Measurements from ENCODE around the gene LRRC37A2. TPM values are rescaled to one million over a fixed set of nuclear protein-coding genes. Genes with fewer than 3 reads are reported as not detected.
A peak's percentile ranks its signal among the peaks of the same experiment; 100 is the strongest.
"Not testable (repeated sequence)": the region's sequence is repeated elsewhere in the genome, so short reads cannot be mapped to it uniquely, and the experiment has no call there.

The LRRC37A2 gene
- total RNA-seq, 2 experiments from 2014 or later: 7.8 to 8.1 TPM

GRCh38 chr17:46560048-46560447 lies 47.8 kb downstream of the LRRC37A2 start:
- H3K27ac Mint-ChIP-seq; H3K36me3 Mint-ChIP-seq (ENCODE audit: low read depth); H3K27me3 Mint-ChIP-seq; H3K9me3 Mint-ChIP-seq; H3K4me3 Mint-ChIP-seq; DNase-seq; H3K4me1 Mint-ChIP-seq (ENCODE audit: low read depth); CTCF ChIA-PET; POLR2A ChIA-PET; intact Hi-C loops (cut with micrococcal nuclease): not testable (repeated sequence)
- ATAC-seq: peak; percentile 30

DNA sequence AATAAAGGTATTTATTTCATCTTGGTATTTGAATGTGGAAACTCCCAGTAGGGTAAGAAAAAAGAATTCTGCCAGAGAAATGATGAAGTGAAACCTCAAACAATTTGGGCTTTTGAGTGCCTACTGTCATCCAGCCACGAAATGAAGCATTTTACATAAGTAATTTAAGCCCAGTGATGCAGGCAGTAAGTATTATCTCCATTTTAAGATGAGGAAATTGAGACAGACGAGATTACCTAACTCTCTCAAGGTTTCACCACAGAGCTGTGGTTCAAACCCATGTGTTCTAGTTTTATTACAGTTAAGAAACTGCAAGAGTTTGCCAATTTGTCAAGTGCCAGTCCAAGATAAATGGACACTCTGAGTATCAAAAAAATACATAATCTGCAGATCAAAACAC lies 54.0 kb downstream of the LRRC37A2 start:
- peak; percentile 34 for ATAC-seq
- POLR2A ChIA-PET; H3K9me3 Mint-ChIP-seq; CTCF ChIA-PET; H3K27me3 Mint-ChIP-seq; H3K4me3 Mint-ChIP-seq; H3K4me1 Mint-ChIP-seq (ENCODE audit: low read depth); DNase-seq; H3K27ac Mint-ChIP-seq; H3K36me3 Mint-ChIP-seq (ENCODE audit: low read depth); intact Hi-C loops (cut with micrococcal nuclease): not testable (repeated sequence)

- DNase-seq; H3K4me3 Mint-ChIP-seq; H3K27ac Mint-ChIP-seq; H3K4me1 Mint-ChIP-seq (ENCODE audit: low read depth); H3K9me3 Mint-ChIP-seq; POLR2A ChIA-PET; ATAC-seq; H3K36me3 Mint-ChIP-seq (ENCODE audit: low read depth); H3K27me3 Mint-ChIP-seq; CTCF ChIA-PET; intact Hi-C loops (cut with micrococcal nuclease): not testable (repeated sequence)
Observed at GRCh38 chr17:46566980-46567379, 54.7 kb downstream of the LRRC37A2 start.

- H3K4me3 Mint-ChIP-seq; POLR2A ChIA-PET; intact Hi-C loops (cut with micrococcal nuclease): not testable (repeated sequence)
Observed at GRCh38 chr17:46571796-46572195, 59.5 kb downstream of the LRRC37A2 start.

GRCh38 chr17:46579083-46580075 lies 67.1 kb downstream of the LRRC37A2 start, which contains the start of gene ARL17A:
TSS of gene ARL17A (minus strand) at chr17:46579691. CDS start at chr17:46576322, 3,369 bp downstream.
- DNase-seq: peak; percentile 91
- POLR2A ChIA-PET; H3K4me1 Mint-ChIP-seq (ENCODE audit: low read depth); H3K9me3 Mint-ChIP-seq; intact Hi-C loops (cut with micrococcal nuclease); H3K27ac Mint-ChIP-seq; H3K4me3 Mint-ChIP-seq; H3K36me3 Mint-ChIP-seq (ENCODE audit: low read depth); H3K27me3 Mint-ChIP-seq; CTCF ChIA-PET: not testable (repeated sequence)
- ATAC-seq: peak; percentile 94

More at GRCh38 chr17:46571796-46572195, 59.5 kb downstream of the LRRC37A2 start:
- CTCF ChIA-PET; H3K36me3 Mint-ChIP-seq (ENCODE audit: low read depth); ATAC-seq; H3K27ac Mint-ChIP-seq; H3K27me3 Mint-ChIP-seq; DNase-seq; H3K9me3 Mint-ChIP-seq; H3K4me1 Mint-ChIP-seq (ENCODE audit: low read depth): not testable (repeated sequence)

DNA sequence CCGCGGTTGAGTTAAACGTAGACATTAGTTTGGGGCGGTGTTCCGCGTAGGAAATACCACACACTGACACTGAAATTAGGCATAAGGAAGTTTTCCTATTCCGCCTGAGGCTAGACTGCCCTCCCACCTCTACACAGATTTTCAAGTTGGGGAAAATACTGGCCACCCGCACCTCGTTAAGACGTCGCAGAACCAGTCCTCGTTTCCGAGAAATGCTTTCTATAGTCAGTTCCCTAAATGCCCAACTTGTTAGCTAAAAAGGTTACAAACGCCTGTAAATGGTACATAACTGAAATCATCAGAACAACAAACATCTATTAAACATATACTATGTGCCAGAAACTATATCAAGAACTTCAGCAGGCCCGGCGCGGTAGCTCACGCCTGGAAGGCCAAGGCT lies 67.8 kb downstream of the LRRC37A2 start:
- intact Hi-C loops (cut with micrococcal nuclease); H3K4me3 Mint-ChIP-seq; H3K27me3 Mint-ChIP-seq; DNase-seq; POLR2A ChIA-PET; H3K4me1 Mint-ChIP-seq (ENCODE audit: low read depth); CTCF ChIA-PET; H3K9me3 Mint-ChIP-seq; ATAC-seq; H3K27ac Mint-ChIP-seq; H3K36me3 Mint-ChIP-seq (ENCODE audit: low read depth): not testable (repeated sequence)

DNA sequence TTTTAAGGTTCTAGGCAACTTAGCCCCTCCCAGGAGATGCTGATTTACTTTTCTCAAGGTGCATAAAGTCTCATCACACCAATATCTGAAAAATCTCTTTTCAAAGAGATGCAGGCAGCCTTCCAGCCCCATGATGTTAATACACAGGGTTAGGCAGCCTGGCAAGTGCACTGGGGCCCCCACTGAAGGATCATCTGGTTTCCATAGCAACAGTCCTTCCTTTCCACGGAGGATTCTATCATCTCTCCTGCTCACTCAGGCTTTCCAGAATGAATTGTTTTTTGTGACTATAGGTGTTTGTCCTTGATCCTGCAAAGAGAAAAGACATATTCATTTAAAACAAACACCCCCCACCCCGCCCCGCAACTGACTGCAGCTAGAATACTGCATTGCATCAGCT lies 73.2 kb downstream of the LRRC37A2 start:
- DNase-seq; H3K4me1 Mint-ChIP-seq (ENCODE audit: low read depth); ATAC-seq; H3K27ac Mint-ChIP-seq; intact Hi-C loops (cut with micrococcal nuclease); POLR2A ChIA-PET; H3K27me3 Mint-ChIP-seq; CTCF ChIA-PET; H3K36me3 Mint-ChIP-seq (ENCODE audit: low read depth); H3K4me3 Mint-ChIP-seq; H3K9me3 Mint-ChIP-seq: not testable (repeated sequence)

DNA sequence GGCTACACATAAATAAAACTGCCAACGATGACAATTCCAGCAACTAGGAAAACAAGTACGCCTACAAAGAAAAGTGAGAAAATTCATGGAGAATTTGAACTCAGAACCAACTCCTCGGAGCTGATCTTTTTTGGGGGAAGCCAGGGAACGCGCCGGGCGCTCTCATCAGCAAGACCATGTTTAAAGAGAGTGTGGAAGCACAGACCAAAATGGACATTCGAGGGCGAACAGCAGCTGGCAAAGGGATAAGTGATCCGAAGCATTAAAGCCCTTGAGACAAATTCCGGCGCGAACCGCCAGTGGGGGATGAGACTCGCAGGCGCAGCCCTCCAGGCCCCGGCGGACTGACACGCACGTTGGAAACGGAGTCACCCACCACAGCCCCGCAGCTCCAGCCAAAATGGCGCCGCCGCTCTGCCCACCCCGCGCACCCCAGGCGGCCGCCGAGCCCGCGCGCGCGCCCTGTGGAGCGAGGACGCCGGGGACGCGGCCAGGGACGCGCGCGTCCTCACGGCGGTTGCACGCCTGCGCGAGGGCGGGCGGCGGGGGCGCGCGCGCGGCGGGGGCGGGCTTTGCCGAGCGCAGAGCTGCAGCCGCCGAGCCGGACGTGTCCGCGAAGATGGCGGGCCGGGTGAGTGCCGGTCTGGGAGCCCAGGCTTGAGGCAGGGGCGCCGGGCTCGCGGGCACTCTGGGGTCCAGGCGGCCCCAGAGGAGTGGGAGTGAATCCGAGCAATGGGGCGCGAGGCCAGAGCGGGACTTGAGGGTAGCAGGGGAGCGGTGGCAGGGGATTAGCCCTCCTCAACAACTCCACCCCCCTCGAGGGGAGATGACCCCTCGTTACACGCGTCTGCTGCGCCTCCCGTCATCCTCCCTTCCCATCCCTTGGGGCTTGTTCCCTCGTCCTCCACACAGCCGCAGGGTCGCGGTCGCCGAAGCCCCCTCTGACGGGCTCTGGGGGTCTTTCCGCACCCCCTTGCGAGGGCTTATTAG lies 78.2 kb downstream of the LRRC37A2 start, which contains the start of gene NSF:
Gene NSF, plus strand, starts transcription at position 513 of the 990 bp plus-strand sequence. Its CDS starts 107 bp downstream, at position 620.
- H3K36me3 Mint-ChIP-seq (ENCODE audit: low read depth); H3K4me3 Mint-ChIP-seq; CTCF ChIA-PET; H3K4me1 Mint-ChIP-seq (ENCODE audit: low read depth); H3K27me3 Mint-ChIP-seq; intact Hi-C loops (cut with micrococcal nuclease); H3K27ac Mint-ChIP-seq; POLR2A ChIA-PET; DNase-seq; H3K9me3 Mint-ChIP-seq: not testable (repeated sequence)
- peak; percentile 90 for ATAC-seq

DNA sequence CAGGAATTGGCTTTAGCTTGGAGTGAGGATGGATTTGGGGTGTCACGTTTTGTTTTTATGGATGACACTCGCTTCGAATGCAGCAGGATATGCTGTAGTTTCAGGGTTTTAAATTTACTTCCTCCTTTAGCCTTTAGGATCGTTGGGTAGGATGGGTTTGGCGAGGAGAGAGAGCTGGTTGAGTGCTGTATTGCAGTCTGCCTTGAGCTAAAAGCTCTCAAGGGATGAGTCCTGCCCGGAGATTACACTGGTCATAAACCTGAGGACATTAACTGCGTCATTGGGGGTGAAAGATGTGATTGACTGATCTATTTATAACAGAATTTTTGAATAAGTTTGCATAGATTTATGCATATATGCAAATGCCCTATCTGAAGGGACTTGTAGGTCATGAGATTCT lies 79.1 kb downstream of the LRRC37A2 start:
- H3K27ac Mint-ChIP-seq; H3K4me3 Mint-ChIP-seq; H3K36me3 Mint-ChIP-seq (ENCODE audit: low read depth); POLR2A ChIA-PET; intact Hi-C loops (cut with micrococcal nuclease); DNase-seq; CTCF ChIA-PET; H3K9me3 Mint-ChIP-seq; H3K27me3 Mint-ChIP-seq; H3K4me1 Mint-ChIP-seq (ENCODE audit: low read depth): not testable (repeated sequence)
- peak; percentile 50 for ATAC-seq

DNA sequence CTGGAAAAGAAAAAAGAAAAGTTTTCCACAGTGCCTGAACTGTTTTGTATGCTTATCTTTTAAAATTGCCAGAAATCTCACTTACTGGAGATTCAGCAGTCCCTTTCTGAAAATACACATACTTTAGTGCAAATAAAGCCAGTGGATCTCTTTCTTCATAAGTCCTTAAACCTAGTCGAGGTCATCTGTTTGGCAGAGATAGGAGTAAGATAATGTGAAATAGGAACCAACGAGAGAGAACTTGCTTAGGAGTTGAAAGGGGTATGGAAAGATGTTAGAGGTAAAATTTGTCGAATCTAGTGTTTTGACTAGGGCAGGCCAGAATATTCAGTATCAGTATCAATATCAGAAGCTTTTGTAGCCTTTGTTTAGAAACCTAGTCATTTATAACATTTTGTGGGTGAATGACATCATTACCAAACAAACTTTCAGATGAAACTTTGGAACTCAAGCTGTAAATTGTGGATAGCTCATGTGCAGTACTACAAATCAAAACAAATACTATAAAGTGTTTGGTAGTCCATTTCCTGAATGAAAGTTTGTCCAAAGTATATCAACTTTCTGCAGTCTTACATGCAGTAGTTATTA lies 86.2 kb downstream of the LRRC37A2 start:
- CTCF ChIA-PET: interaction anchor here (0.7 kb wide), 1 partner anchor 569 kb away, joined by 3 read pairs; no protein-coding TSS in a partner anchor
- H3K4me1 Mint-ChIP-seq (ENCODE audit: low read depth); H3K4me3 Mint-ChIP-seq; POLR2A ChIA-PET; H3K9me3 Mint-ChIP-seq; intact Hi-C loops (cut with micrococcal nuclease); DNase-seq; H3K27ac Mint-ChIP-seq; H3K27me3 Mint-ChIP-seq; H3K36me3 Mint-ChIP-seq (ENCODE audit: low read depth): not testable (repeated sequence)
- peak; percentile 71 for ATAC-seq

GRCh38 chr17:46600767-46601166 lies 88.5 kb downstream of the LRRC37A2 start:
- POLR2A ChIA-PET; H3K27me3 Mint-ChIP-seq; H3K4me3 Mint-ChIP-seq; intact Hi-C loops (cut with micrococcal nuclease); CTCF ChIA-PET; H3K4me1 Mint-ChIP-seq (ENCODE audit: low read depth); DNase-seq; H3K27ac Mint-ChIP-seq; H3K9me3 Mint-ChIP-seq; H3K36me3 Mint-ChIP-seq (ENCODE audit: low read depth): not testable (repeated sequence)
- ATAC-seq: peak; percentile 40
